ENCODE results near the gene SLC5A6. TPM values are rescaled to one million over a fixed set of nuclear protein-coding genes. Genes with fewer than 3 reads are reported as not detected.

SLC5A6 gene
- total RNA-seq, 4 donors from 2014 or later = 20.5 to 69.7 (median 60.5) TPM

DNA sequence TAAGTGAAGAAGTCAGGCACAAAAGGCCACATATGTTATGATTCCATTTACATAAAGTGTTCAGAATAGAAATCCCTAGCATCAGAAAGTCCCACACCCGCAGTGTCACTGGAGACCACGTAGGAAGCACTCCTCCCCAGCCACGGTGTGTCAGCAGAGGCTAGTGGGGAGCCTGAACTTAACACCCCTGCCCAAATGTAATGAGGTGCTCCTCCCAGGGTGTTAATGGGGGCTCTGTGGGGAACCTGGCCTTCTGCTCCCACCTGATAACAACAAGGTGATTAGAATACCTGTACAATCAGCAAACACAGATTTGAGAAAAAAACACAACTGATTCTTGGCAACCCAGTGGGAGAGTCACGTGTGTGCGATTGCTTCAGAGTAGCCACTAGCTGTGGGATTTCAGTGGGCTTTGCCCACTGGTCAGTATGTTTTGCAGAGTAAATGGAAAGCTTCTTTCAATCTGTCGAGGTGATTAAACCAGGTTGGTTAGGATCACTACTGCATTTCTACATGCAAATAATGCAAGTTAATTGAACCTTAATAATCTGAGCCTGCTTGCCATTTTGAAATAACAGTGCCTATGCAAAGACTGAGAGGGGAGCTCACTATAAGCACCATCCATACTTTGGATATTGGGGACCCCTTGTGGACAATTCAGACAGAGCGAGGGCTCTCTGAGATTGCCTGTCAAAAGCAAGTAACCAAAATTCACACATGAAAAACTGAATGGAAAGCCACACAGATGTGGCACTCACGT is 20.8 kb downstream of the SLC5A6 start:
- H3K9me3 ChIP-seq = no peaks in the 10 kb centered on the region
- H3K4me1 ChIP-seq = peaks cover 0 to 6% of the 10 kb centered on the region in 2 donors
- H3K4me3 ChIP-seq = no peak overlapping the region
- no peak overlapping the region for H3K27ac ChIP-seq
- intact Hi-C loops (cut with DNase I; ENCODE audit: low total_unique reads) = loop anchor here (10.0 kb wide), 1 partner anchor 56 kb away; the partner anchor contains the start of genes PREB and PRR30
- peak; percentile 65 to 79 for DNase-seq
- TF ChIP-seq POLR2A (IDR thresholded peaks at IDR 0.05) (no peak), CTCF (IDR thresholded peaks at IDR 0.05) (peak; percentile 74 to 84 (median 82))
- no peaks in the 10 kb centered on the region for H3K27me3 ChIP-seq
- no peaks in the 10 kb centered on the region for H3K36me3 ChIP-seq

DNA sequence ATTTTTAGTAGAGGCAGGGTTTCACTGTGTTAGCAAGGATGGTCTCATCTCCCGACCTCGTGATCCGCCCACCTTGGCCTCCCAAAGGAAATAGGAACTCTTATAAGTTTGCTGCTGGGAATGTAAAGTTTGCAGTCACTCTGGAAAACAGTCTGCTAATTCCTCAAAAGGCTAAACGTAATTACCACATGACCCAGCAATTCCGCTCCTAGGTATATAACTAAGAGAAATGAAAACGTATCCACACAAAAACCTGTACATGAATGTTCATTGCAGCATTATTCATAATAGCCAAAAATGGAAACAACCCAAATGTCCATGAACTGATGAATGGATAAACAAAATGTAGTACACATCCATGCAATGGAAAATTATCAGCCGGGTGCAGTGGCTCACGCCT is 22.1 kb downstream of the SLC5A6 start:
- Histone ChIP-seq H3K27ac (no peak overlapping the region), H3K9me3 (no peaks in the 10 kb centered on the region), H3K4me3 (no peak overlapping the region), H3K36me3 (no peaks in the 10 kb centered on the region), H3K27me3 (no peaks in the 10 kb centered on the region), H3K4me1 (peaks cover 0 to 7% of the 10 kb centered on the region in 2 donors)
- DNase-seq = no peak
- intact Hi-C loops (cut with DNase I; ENCODE audit: low total_unique reads) = loop anchor here (10.0 kb wide), 1 partner anchor 55 kb away; the partner anchor contains the start of genes PREB and PRR30
- no peak for TF ChIP-seq CTCF (IDR thresholded peaks at IDR 0.05)

DNA sequence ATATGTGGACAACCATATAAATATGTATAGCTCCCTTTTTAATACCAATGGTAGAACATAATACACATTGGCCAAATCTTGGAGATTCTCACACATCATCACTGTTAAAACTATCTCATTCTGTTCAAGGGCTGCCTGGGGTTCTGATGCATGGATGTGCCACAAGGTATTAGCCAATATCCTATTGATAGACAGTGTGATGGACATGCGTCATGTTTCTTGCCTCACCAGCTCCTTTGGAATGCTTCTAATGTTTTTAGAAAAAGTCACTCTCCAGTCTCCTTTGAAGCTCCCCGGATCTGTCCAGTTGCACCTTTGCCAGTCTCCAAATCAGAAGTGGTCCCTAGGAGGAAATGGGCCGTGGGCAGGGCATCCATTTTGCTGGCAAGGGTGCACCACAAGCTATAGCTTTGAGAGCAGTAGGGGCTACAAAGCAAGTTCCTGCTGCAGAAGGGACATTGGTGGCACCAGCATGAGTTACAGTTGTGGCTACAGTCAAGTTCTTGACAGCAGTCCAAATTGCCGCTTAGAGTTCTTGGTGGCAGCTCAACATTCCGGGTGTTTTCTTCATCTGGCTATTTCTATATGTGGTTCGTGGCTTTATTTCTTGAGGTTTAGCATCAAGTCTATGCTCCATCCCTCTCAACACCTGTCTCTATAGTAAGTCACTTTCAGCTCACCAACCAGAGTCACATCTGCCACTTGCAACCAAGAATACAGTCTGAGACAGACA is 25.3 kb downstream of the SLC5A6 start:
- DNase-seq = no peak
- H3K4me3 ChIP-seq = no peak overlapping the region
- H3K4me1 ChIP-seq = peaks cover 0 to 7% of the 10 kb centered on the region in 2 donors
- H3K27me3 ChIP-seq = no peaks in the 10 kb centered on the region
- peak overlapping the region; percentile 90 to 94 for H3K27ac ChIP-seq
- intact Hi-C loops (cut with DNase I; ENCODE audit: low total_unique reads) = no loop called here
- no peaks in the 10 kb centered on the region for H3K36me3 ChIP-seq
- H3K9me3 ChIP-seq = no peaks in the 10 kb centered on the region
- TF ChIP-seq CTCF (IDR thresholded peaks at IDR 0.05) (no peak), POLR2A (IDR thresholded peaks at IDR 0.05) (no peak)

- Histone ChIP-seq H3K27me3 (no peaks in the 10 kb centered on the region), H3K27ac (peak overlapping the region; percentile 90 to 94), H3K9me3 (no peaks in the 10 kb centered on the region), H3K4me1 (peaks cover 0 to 7% of the 10 kb centered on the region in 2 donors), H3K4me3 (no peak overlapping the region), H3K36me3 (no peaks in the 10 kb centered on the region)
- intact Hi-C loops (cut with DNase I; ENCODE audit: low total_unique reads) = no loop called here
- TF ChIP-seq POLR2A (IDR thresholded peaks at IDR 0.05) = no peak
- no peak for TF ChIP-seq CTCF (IDR thresholded peaks at IDR 0.05)
- DNase-seq = peak; percentile 55 to 60
Observed at GRCh38 chr2:27185331-27186026, 26.6 kb downstream of the SLC5A6 start.
